ENCODE results near the gene NTSR1.

DNA sequence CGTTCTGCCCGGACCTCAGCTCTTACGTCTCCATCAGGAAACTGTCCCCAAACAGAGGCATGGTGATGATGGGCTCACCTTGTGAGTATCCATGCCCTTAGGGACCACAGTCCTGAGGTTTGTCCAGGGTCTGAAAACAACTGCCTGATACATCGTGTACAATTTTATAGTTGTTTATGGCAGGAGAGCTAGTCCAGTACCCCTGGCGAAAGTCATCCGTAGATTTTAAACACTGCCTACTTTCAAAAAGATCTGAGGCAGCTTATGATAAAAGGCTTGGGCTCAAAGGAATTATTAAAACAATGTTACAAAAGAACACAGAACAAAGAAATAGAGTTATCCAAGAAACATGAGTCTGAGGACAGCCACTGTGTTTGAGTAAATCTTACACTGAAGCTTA, 14.0 kb downstream of the NTSR1 start:
- TF ChIP-seq, protein P1, sequence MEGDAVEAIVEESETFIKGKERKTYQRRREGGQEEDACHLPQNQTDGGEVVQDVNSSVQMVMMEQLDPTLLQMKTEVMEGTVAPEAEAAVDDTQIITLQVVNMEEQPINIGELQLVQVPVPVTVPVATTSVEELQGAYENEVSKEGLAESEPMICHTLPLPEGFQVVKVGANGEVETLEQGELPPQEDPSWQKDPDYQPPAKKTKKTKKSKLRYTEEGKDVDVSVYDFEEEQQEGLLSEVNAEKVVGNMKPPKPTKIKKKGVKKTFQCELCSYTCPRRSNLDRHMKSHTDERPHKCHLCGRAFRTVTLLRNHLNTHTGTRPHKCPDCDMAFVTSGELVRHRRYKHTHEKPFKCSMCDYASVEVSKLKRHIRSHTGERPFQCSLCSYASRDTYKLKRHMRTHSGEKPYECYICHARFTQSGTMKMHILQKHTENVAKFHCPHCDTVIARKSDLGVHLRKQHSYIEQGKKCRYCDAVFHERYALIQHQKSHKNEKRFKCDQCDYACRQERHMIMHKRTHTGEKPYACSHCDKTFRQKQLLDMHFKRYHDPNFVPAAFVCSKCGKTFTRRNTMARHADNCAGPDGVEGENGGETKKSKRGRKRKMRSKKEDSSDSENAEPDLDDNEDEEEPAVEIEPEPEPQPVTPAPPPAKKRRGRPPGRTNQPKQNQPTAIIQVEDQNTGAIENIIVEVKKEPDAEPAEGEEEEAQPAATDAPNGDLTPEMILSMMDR (conservative IDR thresholded peaks at IDR 0.05; ENCODE audit: low read length): no peak
- TF ChIP-seq EZH2phosphoT487 (IDR thresholded peaks at IDR 0.05; ENCODE audit: borderline replicate concordance): no peak

Data from Loucy (cell line).